HL-60/S4 (cell line): Measurements from ENCODE around the gene CALML5.

Experiments used
- in situ Hi-C: fragments of 300-500 bp; cut with MboI; formaldehyde crosslinking; loops from 2 replicates; pipeline ENCODE4 v1.14.3; 2022; ENCODE audit warnings: low sequenced_read_pairs

CALML5 gene

GRCh38 chr10:5517546-5517945, 18.2 kb upstream of the CALML5 start:
- in situ Hi-C loops: no loop called here

- in situ Hi-C loops: no loop called here
These were observed 16.8 kb upstream of the CALML5 start for GRCh38 chr10:5515948-5516761.

GRCh38 chr10:5514226-5514850, 15.0 kb upstream of the CALML5 start:
- in situ Hi-C loops: no loop called here

GRCh38 chr10:5512881-5513612, 13.7 kb upstream of the CALML5 start:
- in situ Hi-C loops: no loop called here

- in situ Hi-C loops: no loop called here
These were observed 13.0 kb upstream of the CALML5 start for GRCh38 chr10:5512331-5512730.

GRCh38 chr10:5511885-5512280, 12.5 kb upstream of the CALML5 start:
- in situ Hi-C loops: no loop called here

- in situ Hi-C loops: no loop called here
These were observed 12.0 kb upstream of the CALML5 start for GRCh38 chr10:5511231-5511884.

GRCh38 chr10:5510281-5511072, 11.1 kb upstream of the CALML5 start:
- in situ Hi-C loops: no loop called here

GRCh38 chr10:5509691-5510090, 10.3 kb upstream of the CALML5 start:
- in situ Hi-C loops: no loop called here

- in situ Hi-C loops: no loop called here
These were observed 9.9 kb upstream of the CALML5 start for GRCh38 chr10:5509236-5509635.

GRCh38 chr10:5508786-5509185, 9.4 kb upstream of the CALML5 start:
- in situ Hi-C loops: no loop called here

- in situ Hi-C loops: no loop called here
These were observed 8.8 kb upstream of the CALML5 start for GRCh38 chr10:5508161-5508604.

- in situ Hi-C loops: no loop called here
These were observed 8.3 kb upstream of the CALML5 start for GRCh38 chr10:5507649-5508131.

- in situ Hi-C loops: no loop called here
These were observed 7.6 kb upstream of the CALML5 start for GRCh38 chr10:5506751-5507648.

- in situ Hi-C loops: no loop called here
These were observed 6.9 kb upstream of the CALML5 start for GRCh38 chr10:5506246-5506645.

- in situ Hi-C loops: no loop called here
These were observed 5.0 kb upstream of the CALML5 start for GRCh38 chr10:5504146-5505072.

GRCh38 chr10:5503477-5503835, 4.1 kb upstream of the CALML5 start:
- in situ Hi-C loops: no loop called here
